ENCODE measurements around the gene TJP2.

The TJP2 gene

GRCh38 chr9:69243116-69243515, 69.0 kb downstream of the TJP2 start:
- Histone ChIP-seq H3K27me3 (ENCODE audit: insufficient read depth, low read length) (no peaks in the 10 kb centered on the region), H3K9ac (ENCODE audit: low read length) (no peak overlapping the region), H3K9me3 (ENCODE audit: low read length) (no peaks in the 10 kb centered on the region), H3F3A (ENCODE audit: insufficient read depth, low read length) (no peaks in the 10 kb centered on the region), H3K4me1 (ENCODE audit: insufficient read depth, low read length, severe bottlenecking) (no peaks in the 10 kb centered on the region), H3K79me2 (ENCODE audit: insufficient read depth, low read length) (no peaks in the 10 kb centered on the region), H3K4me2 (ENCODE audit: low read length) (no peak overlapping the region), H2AFZ (ENCODE audit: low read length) (no peak overlapping the region), H3K36me3 (ENCODE audit: insufficient read depth, low read length) (peaks cover 46% of the 10 kb centered on the region), H4K20me1 (ENCODE audit: insufficient read depth, low read length) (no peaks in the 10 kb centered on the region), H3K4me3 (ENCODE audit: low read depth, low read length, poor library complexity, severe bottlenecking) (no peak overlapping the region), H3K27ac (ENCODE audit: low read depth, low read length, poor library complexity, severe bottlenecking) (no peak overlapping the region), H3K9me2 (ENCODE audit: low read depth, low read length) (no peaks in the 10 kb centered on the region)
- TF ChIP-seq CTCF (IDR thresholded peaks at IDR 0.05; ENCODE audit: low read length) (no peak), EZH2 (IDR thresholded peaks at IDR 0.05; ENCODE audit: borderline replicate concordance, low read length) (no peak)

- Histone ChIP-seq H3K9ac (ENCODE audit: low read length) (no peak overlapping the region), H3K9me3 (ENCODE audit: low read length) (no peaks in the 10 kb centered on the region), H2AFZ (ENCODE audit: low read length) (no peak overlapping the region), H3K79me2 (ENCODE audit: insufficient read depth, low read length) (no peaks in the 10 kb centered on the region), H3K4me1 (ENCODE audit: insufficient read depth, low read length, severe bottlenecking) (no peaks in the 10 kb centered on the region), H3K36me3 (ENCODE audit: insufficient read depth, low read length) (peaks cover 29% of the 10 kb centered on the region), H3K27ac (ENCODE audit: low read depth, low read length, poor library complexity, severe bottlenecking) (no peak overlapping the region), H3K27me3 (ENCODE audit: insufficient read depth, low read length) (no peaks in the 10 kb centered on the region), H3K9me2 (ENCODE audit: low read depth, low read length) (no peaks in the 10 kb centered on the region), H3K4me2 (ENCODE audit: low read length) (no peak overlapping the region), H3K4me3 (ENCODE audit: low read depth, low read length, poor library complexity, severe bottlenecking) (no peak overlapping the region), H4K20me1 (ENCODE audit: insufficient read depth, low read length) (no peaks in the 10 kb centered on the region), H3F3A (ENCODE audit: insufficient read depth, low read length) (no peaks in the 10 kb centered on the region)
- no peak for TF ChIP-seq CTCF (IDR thresholded peaks at IDR 0.05; ENCODE audit: low read length)
- TF ChIP-seq EZH2 (IDR thresholded peaks at IDR 0.05; ENCODE audit: borderline replicate concordance, low read length) = no peak
Observed at GRCh38 chr9:69246629-69247028, 72.6 kb downstream of the TJP2 start.

DNA sequence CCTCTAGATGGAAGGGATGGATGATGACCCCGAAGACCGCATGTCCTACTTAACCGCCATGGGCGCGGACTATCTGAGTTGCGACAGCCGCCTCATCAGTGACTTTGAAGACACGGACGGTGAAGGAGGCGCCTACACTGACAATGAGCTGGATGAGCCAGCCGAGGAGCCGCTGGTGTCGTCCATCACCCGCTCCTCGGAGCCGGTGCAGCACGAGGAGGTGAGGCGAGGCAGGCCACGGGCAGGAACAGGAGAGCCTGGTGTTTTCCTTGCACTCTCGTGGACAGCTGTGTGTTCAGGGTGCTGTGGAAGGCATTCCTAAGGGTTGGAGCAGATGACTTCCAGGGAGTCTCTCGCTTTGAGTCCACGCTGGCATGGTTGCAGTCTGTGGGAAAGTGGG, 73.9 kb downstream of the TJP2 start:
- no peak overlapping the region for H3K27ac ChIP-seq (ENCODE audit: low read depth, low read length, poor library complexity, severe bottlenecking)
- no peak overlapping the region for H3K4me2 ChIP-seq (ENCODE audit: low read length)
- no peak for TF ChIP-seq EZH2 (IDR thresholded peaks at IDR 0.05; ENCODE audit: borderline replicate concordance, low read length)
- TF ChIP-seq CTCF (IDR thresholded peaks at IDR 0.05; ENCODE audit: low read length) = no peak
- H2AFZ ChIP-seq (ENCODE audit: low read length) = no peak overlapping the region
- H3F3A ChIP-seq (ENCODE audit: insufficient read depth, low read length) = no peaks in the 10 kb centered on the region
- H3K4me1 ChIP-seq (ENCODE audit: insufficient read depth, low read length, severe bottlenecking) = no peaks in the 10 kb centered on the region
- H3K4me3 ChIP-seq (ENCODE audit: low read depth, low read length, poor library complexity, severe bottlenecking) = no peak overlapping the region
- H3K9me2 ChIP-seq (ENCODE audit: low read depth, low read length) = no peaks in the 10 kb centered on the region
- no peaks in the 10 kb centered on the region for H3K9me3 ChIP-seq (ENCODE audit: low read length)
- peaks cover 29% of the 10 kb centered on the region for H3K36me3 ChIP-seq (ENCODE audit: insufficient read depth, low read length)
- no peaks in the 10 kb centered on the region for H4K20me1 ChIP-seq (ENCODE audit: insufficient read depth, low read length)
- no peaks in the 10 kb centered on the region for H3K27me3 ChIP-seq (ENCODE audit: insufficient read depth, low read length)
- H3K9ac ChIP-seq (ENCODE audit: low read length) = no peak overlapping the region
- H3K79me2 ChIP-seq (ENCODE audit: insufficient read depth, low read length) = no peaks in the 10 kb centered on the region
